ENCODE measurements around the gene LRCH1. TPM values are rescaled to one million over a fixed set of nuclear protein-coding genes. Genes with fewer than 3 reads are reported as not detected.

LRCH1 gene
- total RNA-seq, 2 experiments from 2014 or later: 15.5 to 17.1 TPM

DNA sequence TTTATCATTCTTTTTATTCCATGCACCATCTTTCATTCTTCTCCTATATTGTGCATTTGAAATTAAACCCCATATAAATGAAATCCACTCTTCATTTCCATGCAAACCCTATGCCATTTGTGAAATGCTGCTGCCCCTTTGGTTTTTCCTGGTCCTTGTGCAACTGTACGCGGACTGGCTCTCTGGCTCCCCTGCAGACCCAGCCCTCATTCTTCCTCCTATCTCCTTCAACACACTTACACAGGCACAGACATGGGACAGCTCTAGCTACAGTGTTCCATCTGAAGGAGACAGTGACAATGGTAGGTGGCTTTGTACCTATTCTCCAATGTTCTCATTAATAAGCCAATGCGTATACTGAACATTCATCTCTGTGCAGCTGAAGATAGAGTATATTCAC lies 162.4 kb downstream of the LRCH1 start:
- H3K27me3 Mint-ChIP-seq: no peaks in the 10 kb centered on the region

DNA sequence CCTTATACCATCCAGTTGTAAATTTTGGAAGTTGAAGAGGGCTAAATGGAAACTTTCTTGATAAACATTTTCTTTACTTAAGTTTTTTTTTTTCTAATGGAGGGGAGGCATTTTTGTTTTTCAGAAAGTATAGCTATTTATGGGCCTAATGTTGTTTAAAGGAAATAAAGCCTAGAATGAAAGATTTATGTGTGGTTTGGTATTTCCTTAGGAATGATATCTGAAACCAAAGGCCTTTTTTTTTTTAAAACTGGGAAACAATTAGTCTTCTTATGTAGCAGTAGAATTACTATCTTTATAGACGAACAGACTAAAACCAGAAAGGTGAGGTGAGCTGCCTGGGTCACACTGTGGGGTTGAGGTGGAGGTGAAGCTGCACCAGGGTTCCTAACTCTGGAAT lies 163.9 kb downstream of the LRCH1 start:
- TF ChIP-seq, protein P1, sequence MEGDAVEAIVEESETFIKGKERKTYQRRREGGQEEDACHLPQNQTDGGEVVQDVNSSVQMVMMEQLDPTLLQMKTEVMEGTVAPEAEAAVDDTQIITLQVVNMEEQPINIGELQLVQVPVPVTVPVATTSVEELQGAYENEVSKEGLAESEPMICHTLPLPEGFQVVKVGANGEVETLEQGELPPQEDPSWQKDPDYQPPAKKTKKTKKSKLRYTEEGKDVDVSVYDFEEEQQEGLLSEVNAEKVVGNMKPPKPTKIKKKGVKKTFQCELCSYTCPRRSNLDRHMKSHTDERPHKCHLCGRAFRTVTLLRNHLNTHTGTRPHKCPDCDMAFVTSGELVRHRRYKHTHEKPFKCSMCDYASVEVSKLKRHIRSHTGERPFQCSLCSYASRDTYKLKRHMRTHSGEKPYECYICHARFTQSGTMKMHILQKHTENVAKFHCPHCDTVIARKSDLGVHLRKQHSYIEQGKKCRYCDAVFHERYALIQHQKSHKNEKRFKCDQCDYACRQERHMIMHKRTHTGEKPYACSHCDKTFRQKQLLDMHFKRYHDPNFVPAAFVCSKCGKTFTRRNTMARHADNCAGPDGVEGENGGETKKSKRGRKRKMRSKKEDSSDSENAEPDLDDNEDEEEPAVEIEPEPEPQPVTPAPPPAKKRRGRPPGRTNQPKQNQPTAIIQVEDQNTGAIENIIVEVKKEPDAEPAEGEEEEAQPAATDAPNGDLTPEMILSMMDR (IDR thresholded peaks at IDR 0.05): no peak
- intact Hi-C loops (cut with micrococcal nuclease): no loop called here
- Mint-ChIP-seq H3K4me1 (ENCODE audit: low read depth) (no peaks in the 10 kb centered on the region), H3K9me3 (no peaks in the 10 kb centered on the region), H3K27ac (no peak overlapping the region), H3K27me3 (no peaks in the 10 kb centered on the region), H3K4me3 (no peak overlapping the region), H3K36me3 (ENCODE audit: low read depth) (peaks cover 7% of the 10 kb centered on the region)
- DNase-seq: no peak
- ChIA-PET CTCF (interaction anchor here (0.8 to 15.1 kb wide), 2 partner anchors 166 to 223 kb away, joined by 3 to 149 read pairs; partner anchors contain the start of gene LRCH1), POLR2A (no interaction called here)
- no peak for ATAC-seq

More for the DNA sequence above, 162.4 kb downstream of the LRCH1 start:
- ATAC-seq (no peak), DNase-seq (no peak)
- ChIA-PET POLR2A (no interaction called here), CTCF (no interaction called here)
- Mint-ChIP-seq H3K4me3 (no peak overlapping the region), H3K9me3 (no peaks in the 10 kb centered on the region), H3K27ac (no peak overlapping the region), H3K4me1 (ENCODE audit: low read depth) (no peaks in the 10 kb centered on the region), H3K36me3 (ENCODE audit: low read depth) (peaks cover 7% of the 10 kb centered on the region)
- intact Hi-C loops (cut with micrococcal nuclease): no loop called here
- TF ChIP-seq, protein P1 (IDR thresholded peaks at IDR 0.05): no peak

DNA sequence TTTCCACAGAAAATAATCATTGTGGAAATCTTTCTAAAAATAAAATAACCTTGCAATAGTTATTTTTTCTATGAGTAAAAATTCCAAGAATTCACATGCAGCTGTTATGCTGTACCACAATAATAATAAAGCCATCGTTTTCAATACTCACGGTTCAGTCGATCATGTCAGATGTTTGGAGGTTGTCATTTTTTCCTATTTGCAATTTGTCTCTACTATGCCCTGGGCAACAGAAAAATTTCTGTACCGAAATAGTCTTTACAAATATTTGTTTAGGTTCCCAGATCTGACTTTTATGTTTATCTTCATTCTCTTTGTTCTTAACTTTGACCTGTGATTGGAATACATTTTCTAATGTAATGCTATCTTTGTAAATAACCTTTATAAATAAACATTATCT lies 164.3 kb downstream of the LRCH1 start:
- ChIA-PET CTCF (interaction anchor here (0.8 to 15.1 kb wide), 2 partner anchors 166 to 224 kb away, joined by 3 to 149 read pairs; partner anchors contain the start of gene LRCH1), POLR2A (no interaction called here)
- Mint-ChIP-seq H3K4me1 (ENCODE audit: low read depth) (no peaks in the 10 kb centered on the region), H3K9me3 (no peaks in the 10 kb centered on the region), H3K36me3 (ENCODE audit: low read depth) (peaks cover 7% of the 10 kb centered on the region), H3K27ac (no peak overlapping the region), H3K27me3 (no peaks in the 10 kb centered on the region), H3K4me3 (no peak overlapping the region)
- DNase-seq (no peak), ATAC-seq (no peak)
- TF ChIP-seq, protein P1 (IDR thresholded peaks at IDR 0.05): no peak
- intact Hi-C loops (cut with micrococcal nuclease): no loop called here

DNA sequence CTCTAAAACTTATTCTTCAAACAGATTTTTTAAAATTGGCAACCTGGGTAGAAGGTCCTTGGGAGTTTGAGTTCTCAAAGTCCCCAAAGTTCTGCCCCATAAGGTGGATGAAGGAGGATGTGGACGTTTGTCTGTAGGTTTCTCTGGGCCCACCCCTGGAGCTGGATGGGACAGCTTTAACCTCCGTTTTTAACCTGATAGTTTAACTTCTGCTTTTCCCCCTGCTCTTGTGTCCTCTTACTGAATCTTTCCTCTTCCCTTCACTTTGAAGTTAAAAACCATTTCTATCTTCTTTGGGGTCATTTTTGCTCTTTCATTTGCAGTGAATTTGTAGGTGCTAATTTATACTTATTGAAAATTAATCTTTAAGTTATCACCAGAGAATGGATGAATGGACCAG lies 164.9 kb downstream of the LRCH1 start:
- ATAC-seq (no peak), DNase-seq (no peak)
- no peak overlapping the region for H3K4me3 Mint-ChIP-seq
- ChIA-PET POLR2A (no interaction called here), CTCF (interaction anchor here (1.8 to 15.1 kb wide), 2 partner anchors 15 to 167 kb away, joined by 3 to 149 read pairs; partner anchors contain the start of gene LRCH1)
- no peaks in the 10 kb centered on the region for H3K4me1 Mint-ChIP-seq (ENCODE audit: low read depth)
- H3K36me3 Mint-ChIP-seq (ENCODE audit: low read depth): peaks cover 8% of the 10 kb centered on the region
- intact Hi-C loops (cut with micrococcal nuclease): no loop called here
- H3K27ac Mint-ChIP-seq: no peak overlapping the region
- TF ChIP-seq, protein P1 (IDR thresholded peaks at IDR 0.05): no peak
- H3K9me3 Mint-ChIP-seq: no peaks in the 10 kb centered on the region
- no peaks in the 10 kb centered on the region for H3K27me3 Mint-ChIP-seq

DNA sequence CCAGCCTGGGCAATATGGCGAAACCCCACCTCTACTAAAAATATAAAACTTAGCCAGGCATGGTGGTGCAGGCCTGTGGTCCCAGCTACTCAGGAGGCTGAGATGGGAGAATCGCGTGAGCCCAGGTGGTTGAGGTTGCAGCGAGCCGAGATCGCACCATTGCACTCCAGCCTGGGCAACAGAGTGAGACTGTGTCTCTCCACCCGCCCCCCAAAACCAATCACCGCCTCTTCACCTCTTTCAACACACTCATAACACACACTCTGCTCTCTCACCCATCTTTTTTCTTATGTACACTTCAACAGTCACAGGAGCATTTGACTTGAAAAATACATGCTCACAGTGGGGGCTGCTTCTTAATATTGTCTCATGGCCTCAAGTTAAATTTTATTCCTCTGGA lies 167.2 kb downstream of the LRCH1 start:
- POLR2A ChIA-PET: no interaction called here
- H3K9me3 Mint-ChIP-seq: no peaks in the 10 kb centered on the region
- intact Hi-C loops (cut with micrococcal nuclease): loop anchor here (2.0 to 5.0 kb wide), 2 partner anchors 169 to 228 kb away; no protein-coding TSS in a partner anchor
- no peaks in the 10 kb centered on the region for H3K27me3 Mint-ChIP-seq
- no peak overlapping the region for H3K4me3 Mint-ChIP-seq
- TF ChIP-seq, protein P1 (IDR thresholded peaks at IDR 0.05): no peak
- DNase-seq (no peak), ATAC-seq (no peak)
- no peak overlapping the region for H3K27ac Mint-ChIP-seq
- no peaks in the 10 kb centered on the region for H3K4me1 Mint-ChIP-seq (ENCODE audit: low read depth)
- peaks cover 23% of the 10 kb centered on the region for H3K36me3 Mint-ChIP-seq (ENCODE audit: low read depth)
- CTCF ChIA-PET: interaction anchor here (0.8 to 15.1 kb wide), 10 partner anchors 8 to 240 kb away, joined by 3 to 149 read pairs (median 6); partner anchors contain the start of gene LRCH1

Measured in activated CD8-positive, alpha-beta T cell treated with anti-CD3 and anti-CD28 coated beads for 36 hours (primary cell).